Activated CD4-positive, alpha-beta memory T cell treated with anti-CD3 and anti-CD28 coated beads for 36 hours (primary cell): Measurements from ENCODE around the gene COL20A1. TPM values are rescaled to one million over a fixed set of nuclear protein-coding genes. Genes with fewer than 3 reads are reported as not detected.

Experiments
- CTCF ChIA-PET: fragments of 350-600 bp; sonication (Branson Sonifier 250); formaldehyde crosslinking; loops from one replicate; lab custom pipeline; 2021; ENCODE audit warnings: antibody characterized with exemption, inconsistent platforms; lab: Charles Lee
- POLR2A ChIA-PET: fragments of 350-600 bp; sonication (Branson Sonifier 250); formaldehyde crosslinking; loops from one replicate; lab custom pipeline; 2021; ENCODE audit warnings: antibody characterized with exemption; lab: Charles Lee
- DNase-seq: peaks from one replicate; pipeline ENCODE4 v3.0.0-alpha.2; 2020
- H3K27ac Mint-ChIP-seq: one replicate; pipeline ENCODE4 v1.8.0; 2021; ENCODE audit warnings: mixed read lengths
- H3K27me3 Mint-ChIP-seq: one replicate; pipeline ENCODE4 v1.8.0; 2021; ENCODE audit warnings: mixed read lengths
- H3K36me3 Mint-ChIP-seq: one replicate; pipeline ENCODE4 v1.8.0; 2021; ENCODE audit warnings: mixed read lengths
- H3K4me1 Mint-ChIP-seq: one replicate; pipeline ENCODE4 v1.8.0; 2021; ENCODE audit warnings: low read depth, mixed read lengths
- H3K4me3 Mint-ChIP-seq: one replicate; pipeline ENCODE4 v1.8.0; 2021; ENCODE audit warnings: mild to moderate bottlenecking, mixed read lengths
- H3K9me3 Mint-ChIP-seq: one replicate; pipeline ENCODE4 v1.8.0; 2021; ENCODE audit warnings: mixed read lengths
- intact Hi-C: fragments of 100-400 bp; cut with micrococcal nuclease; formaldehyde crosslinking; loops from one replicate; pipeline ENCODE4 v1.15.1; 2023
- total RNA-seq, 2 experiments: library from RNA; stranded (reverse); gene quantifications; one replicate each; pipeline ENCODE4 v1.2.3, GENCODE V29; 2021

COL20A1 gene
- total RNA-seq, 2 experiments from 2014 or later: not detected

GRCh38 chr20:63315240-63315689 lies 22.3 kb downstream of the COL20A1 start:
- ChIA-PET POLR2A (no interaction called here), CTCF (no interaction called here)
- no peak overlapping the region for H3K27ac Mint-ChIP-seq
- H3K4me3 Mint-ChIP-seq: no peak overlapping the region
- intact Hi-C loops: no loop called here
- no peaks in the 10 kb centered on the region for H3K9me3 Mint-ChIP-seq
- peaks cover 7% of the 10 kb centered on the region for H3K27me3 Mint-ChIP-seq
- no peak for DNase-seq
- no peaks in the 10 kb centered on the region for H3K36me3 Mint-ChIP-seq
- no peaks in the 10 kb centered on the region for H3K4me1 Mint-ChIP-seq

GRCh38 chr20:63315731-63316491 lies 22.9 kb downstream of the COL20A1 start:
- H3K4me3 Mint-ChIP-seq: no peak overlapping the region
- H3K36me3 Mint-ChIP-seq: no peaks in the 10 kb centered on the region
- peaks cover 5% of the 10 kb centered on the region for H3K27me3 Mint-ChIP-seq
- H3K9me3 Mint-ChIP-seq: no peaks in the 10 kb centered on the region
- ChIA-PET POLR2A (no interaction called here), CTCF (no interaction called here)
- no peak for DNase-seq
- no peak overlapping the region for H3K27ac Mint-ChIP-seq
- H3K4me1 Mint-ChIP-seq: no peaks in the 10 kb centered on the region
- intact Hi-C loops: no loop called here

GRCh38 chr20:63316502-63316921 lies 23.5 kb downstream of the COL20A1 start:
- DNase-seq: no peak
- no peaks in the 10 kb centered on the region for H3K9me3 Mint-ChIP-seq
- intact Hi-C loops: no loop called here
- H3K27me3 Mint-ChIP-seq: peaks cover 7% of the 10 kb centered on the region
- ChIA-PET POLR2A (no interaction called here), CTCF (no interaction called here)
- H3K27ac Mint-ChIP-seq: no peak overlapping the region
- no peaks in the 10 kb centered on the region for H3K36me3 Mint-ChIP-seq
- H3K4me1 Mint-ChIP-seq: no peaks in the 10 kb centered on the region
- no peak overlapping the region for H3K4me3 Mint-ChIP-seq

- ChIA-PET CTCF (no interaction called here), POLR2A (no interaction called here)
- Mint-ChIP-seq H3K4me1 (no peaks in the 10 kb centered on the region), H3K4me3 (no peak overlapping the region), H3K9me3 (no peaks in the 10 kb centered on the region), H3K27ac (no peak overlapping the region), H3K27me3 (peaks cover 7% of the 10 kb centered on the region), H3K36me3 (no peaks in the 10 kb centered on the region)
- DNase-seq: no peak
- intact Hi-C loops: no loop called here
Measured at GRCh38 chr20:63317061-63317460, 24.1 kb downstream of the COL20A1 start.

- intact Hi-C loops: no loop called here
- H3K4me3 Mint-ChIP-seq: no peak overlapping the region
- POLR2A ChIA-PET: no interaction called here
- CTCF ChIA-PET: no interaction called here
- H3K9me3 Mint-ChIP-seq: no peaks in the 10 kb centered on the region
- H3K4me1 Mint-ChIP-seq: no peaks in the 10 kb centered on the region
- H3K36me3 Mint-ChIP-seq: no peaks in the 10 kb centered on the region
- DNase-seq: no peak
- H3K27ac Mint-ChIP-seq: no peak overlapping the region
- H3K27me3 Mint-ChIP-seq: peaks cover 7% of the 10 kb centered on the region
Measured at GRCh38 chr20:63317601-63318291, 24.8 kb downstream of the COL20A1 start.

- no peak for DNase-seq
- CTCF ChIA-PET: no interaction called here
- POLR2A ChIA-PET: no interaction called here
- Mint-ChIP-seq H3K4me3 (no peak overlapping the region), H3K27ac (no peak overlapping the region), H3K9me3 (no peaks in the 10 kb centered on the region), H3K36me3 (no peaks in the 10 kb centered on the region), H3K27me3 (peaks cover 10% of the 10 kb centered on the region), H3K4me1 (no peaks in the 10 kb centered on the region)
- intact Hi-C loops: no loop called here
Measured at GRCh38 chr20:63318391-63319163, 25.6 kb downstream of the COL20A1 start.

DNA sequence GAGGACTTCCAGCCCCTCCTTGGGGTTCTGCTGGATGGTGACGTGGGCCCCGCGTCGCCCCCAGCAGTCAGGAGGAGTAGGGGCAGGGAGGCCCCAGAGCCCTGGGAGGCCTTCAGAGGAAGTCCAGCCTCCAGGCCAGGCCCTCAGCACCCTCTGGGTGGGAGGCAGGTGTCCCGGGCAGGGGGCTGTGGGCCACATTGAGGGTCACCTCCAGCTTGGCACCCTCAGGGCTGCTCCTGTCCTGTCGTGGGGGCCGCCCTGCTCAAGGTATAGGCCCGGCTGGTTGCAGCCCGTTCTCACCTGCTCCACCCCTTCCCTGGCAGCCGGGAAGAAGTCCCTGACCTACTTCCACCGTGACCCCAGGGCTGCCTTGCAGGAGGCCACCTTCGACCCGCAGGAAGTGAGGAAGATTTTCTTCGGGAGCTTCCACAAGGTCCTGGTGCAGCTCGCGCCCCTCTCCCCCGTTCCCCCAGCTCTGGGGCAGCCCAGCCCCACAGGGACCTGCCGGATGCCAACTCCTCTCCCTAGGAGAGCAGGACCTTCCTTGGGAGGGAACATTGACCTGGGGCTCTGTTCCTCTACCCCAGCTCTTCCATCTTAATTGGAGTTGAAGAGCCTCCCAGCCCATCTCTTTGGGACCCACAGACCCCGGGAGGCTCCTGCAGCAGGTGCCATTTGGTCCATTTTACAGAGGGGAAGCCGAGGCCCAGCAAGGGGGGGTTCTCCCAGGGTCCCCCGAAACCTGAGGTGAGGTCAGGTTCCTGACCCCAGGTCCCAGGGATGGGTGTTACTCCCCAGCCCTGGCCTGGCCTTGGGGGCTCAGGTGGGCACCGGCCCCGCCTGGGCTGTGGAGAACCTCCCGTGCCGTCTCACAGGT lies 26.4 kb downstream of the COL20A1 start:
- no peaks in the 10 kb centered on the region for H3K4me1 Mint-ChIP-seq
- no peak overlapping the region for H3K4me3 Mint-ChIP-seq
- H3K36me3 Mint-ChIP-seq: no peaks in the 10 kb centered on the region
- peaks cover 10% of the 10 kb centered on the region for H3K27me3 Mint-ChIP-seq
- no peak for DNase-seq
- POLR2A ChIA-PET: no interaction called here
- CTCF ChIA-PET: no interaction called here
- no peak overlapping the region for H3K27ac Mint-ChIP-seq
- H3K9me3 Mint-ChIP-seq: no peaks in the 10 kb centered on the region
- intact Hi-C loops: no loop called here

- Mint-ChIP-seq H3K27me3 (peaks cover 10% of the 10 kb centered on the region), H3K4me3 (no peak overlapping the region), H3K27ac (no peak overlapping the region), H3K4me1 (no peaks in the 10 kb centered on the region), H3K9me3 (no peaks in the 10 kb centered on the region), H3K36me3 (no peaks in the 10 kb centered on the region)
- POLR2A ChIA-PET: no interaction called here
- CTCF ChIA-PET: no interaction called here
- no peak for DNase-seq
- intact Hi-C loops: no loop called here
Measured at GRCh38 chr20:63320041-63320511, 27.1 kb downstream of the COL20A1 start.

- no peak for DNase-seq
Measured at GRCh38 chr20:63320616-63321147, 27.7 kb downstream of the COL20A1 start.

GRCh38 chr20:63321148-63321831 lies 28.3 kb downstream of the COL20A1 start:
- POLR2A ChIA-PET: no interaction called here
- peaks cover 1% of the 10 kb centered on the region for H3K4me1 Mint-ChIP-seq
- no peaks in the 10 kb centered on the region for H3K36me3 Mint-ChIP-seq
- no peaks in the 10 kb centered on the region for H3K9me3 Mint-ChIP-seq
- CTCF ChIA-PET: no interaction called here
- peaks cover 7% of the 10 kb centered on the region for H3K27me3 Mint-ChIP-seq
- H3K27ac Mint-ChIP-seq: no peak overlapping the region
- no peak for DNase-seq
- no peak overlapping the region for H3K4me3 Mint-ChIP-seq
- intact Hi-C loops: no loop called here

More at GRCh38 chr20:63320616-63321147, 27.7 kb downstream of the COL20A1 start:
- Mint-ChIP-seq H3K27me3 (peaks cover 9% of the 10 kb centered on the region), H3K9me3 (no peaks in the 10 kb centered on the region), H3K27ac (no peak overlapping the region), H3K4me1 (no peaks in the 10 kb centered on the region), H3K4me3 (no peak overlapping the region), H3K36me3 (no peaks in the 10 kb centered on the region)
- intact Hi-C loops: no loop called here
- POLR2A ChIA-PET: no interaction called here
- CTCF ChIA-PET: no interaction called here
